IMR-90 (cell line): ENCODE results near the gene AKR1D1. TPM values are rescaled to one million over a fixed set of nuclear protein-coding genes. Genes with fewer than 3 reads are reported as not detected.

Source experiments
- ATAC-seq: fragments of 200-7000 bp; cut with Tn5 transposase; 2 replicates; pipeline ENCODE4 v1.9.1; 2020; ENCODE audit warnings: low read depth, mild to moderate bottlenecking, moderate library complexity
- BruUV-seq: library from RNA; stranded (reverse); fragments of 400-500 nt; replicated peaks from 2 replicates; lab custom pipeline; 2021; lab: Mats Ljungman, UMichigan
- CTCF ChIA-PET: fragments of 300-600 bp; formaldehyde crosslinking; extraction: SDS; loops from one replicate; lab custom pipeline; 2021; ENCODE audit warnings: antibody characterized with exemption; lab: Yijun Ruan, JAX
- POLR2A ChIA-PET: fragments of 300-600 bp; sonication (Branson Sonifier 250); formaldehyde crosslinking; loops from one replicate; lab custom pipeline; 2022; ENCODE audit warnings: antibody characterized with exemption; ENCODE audit not compliant: unreplicated experiment; lab: Charles Lee
- DNase-seq: peaks from one replicate; pipeline ENCODE4 v3.0.0; 2013
- H2AFZ ChIP-seq: replicated peaks from 2 replicates; pipeline ENCODE3; 2013; ENCODE audit warnings: low read length, mild to moderate bottlenecking; ENCODE audit not compliant: poor library complexity
- H2AK5ac ChIP-seq: 2 replicates; pipeline ENCODE4 v1.6.1; 2013; ENCODE audit warnings: low read depth, low read length, inconsistent platforms
- H2AK9ac ChIP-seq: replicated peaks from 2 replicates; pipeline ENCODE3; 2013; ENCODE audit warnings: mild to moderate bottlenecking, low read depth, low read length, moderate library complexity; ENCODE audit not compliant: poor library complexity
- H2BK120ac ChIP-seq: 2 replicates; pipeline ENCODE4 v1.6.1; 2013; ENCODE audit warnings: low read depth, low read length, inconsistent platforms
- H2BK15ac ChIP-seq: 3 replicates; pipeline ENCODE4 v1.6.1; 2013; ENCODE audit warnings: low read depth, low read length, inconsistent platforms
- H2BK20ac ChIP-seq: 2 replicates; pipeline ENCODE4 v1.6.1; 2013; ENCODE audit warnings: low read depth, mild to moderate bottlenecking, inconsistent platforms, low read length, moderate library complexity
- H2BK5ac ChIP-seq: 2 replicates; pipeline ENCODE4 v1.6.1; 2013; ENCODE audit warnings: mild to moderate bottlenecking, low read depth, low read length, inconsistent platforms; ENCODE audit not compliant: poor library complexity, severe bottlenecking
- H3K14ac ChIP-seq: replicated peaks from 2 replicates; pipeline ENCODE4 v1.6.1; 2013; ENCODE audit warnings: low read depth, low read length, inconsistent platforms
- H3K18ac ChIP-seq: 2 replicates; pipeline ENCODE4 v1.6.1; 2013; ENCODE audit warnings: low read depth, low read length, control low read depth
- H3K23ac ChIP-seq: 2 replicates; pipeline ENCODE4 v1.6.1; 2013; ENCODE audit warnings: low read depth, low read length, inconsistent platforms
- H3K27ac ChIP-seq: 2 replicates; pipeline ENCODE4 v1.5.1; 2013; ENCODE audit warnings: mild to moderate bottlenecking, control low read depth, low read length; ENCODE audit not compliant: insufficient read depth
- H3K27me3 ChIP-seq: 2 replicates; pipeline ENCODE4 v1.6.1; 2013; ENCODE audit warnings: low read length; ENCODE audit not compliant: control insufficient read depth, insufficient read depth
- H3K36me3 ChIP-seq: 2 replicates; pipeline ENCODE4 v1.6.1; 2013; ENCODE audit warnings: low read length, mixed read lengths; ENCODE audit not compliant: control insufficient read depth, insufficient read depth
- H3K4ac ChIP-seq: 2 replicates; pipeline ENCODE4 v1.6.1; 2013; ENCODE audit warnings: low read depth, low read length, inconsistent platforms
- H3K4me1 ChIP-seq: 2 replicates; pipeline ENCODE4 v1.6.1; 2013; ENCODE audit warnings: low read length, mixed read lengths; ENCODE audit not compliant: control insufficient read depth, insufficient read depth
- H3K4me2 ChIP-seq: 2 replicates; pipeline ENCODE4 v1.6.1; 2013; ENCODE audit warnings: low read depth, mild to moderate bottlenecking, control low read depth, low read length, moderate library complexity
- H3K4me3 ChIP-seq: 2 replicates; pipeline ENCODE4 v1.5.1; 2013; ENCODE audit warnings: low read depth, mild to moderate bottlenecking, control low read depth, low read length, moderate library complexity; ENCODE audit not compliant: insufficient read depth
- H3K56ac ChIP-seq: 2 replicates; pipeline ENCODE4 v1.6.1; 2013; ENCODE audit warnings: low read length, inconsistent platforms; ENCODE audit not compliant: insufficient read depth; ENCODE audit errors: extremely low read depth
- H3K79me1 ChIP-seq, 2 experiments: 2 replicates each; pipeline ENCODE4 v1.6.1; 2013; ENCODE audit warnings: low read length in 2 of 2, inconsistent platforms in 1 of 2, low read depth in 1 of 2
- H3K9ac ChIP-seq: 2 replicates; pipeline ENCODE4 v1.6.1; 2013; ENCODE audit warnings: low read depth, low read length, control low read depth
- H3K9me1 ChIP-seq: 2 replicates; pipeline ENCODE4 v1.6.1; 2013; ENCODE audit warnings: low read length, inconsistent platforms; ENCODE audit not compliant: insufficient read depth
- H3K9me3 ChIP-seq: 2 replicates; pipeline ENCODE4 v1.6.1; 2013; ENCODE audit warnings: low read length; ENCODE audit not compliant: control insufficient read depth, insufficient read depth
- H4K20me1 ChIP-seq: 2 replicates; pipeline ENCODE4 v1.6.1; 2013; ENCODE audit warnings: low read length, inconsistent platforms; ENCODE audit not compliant: insufficient read depth
- H4K5ac ChIP-seq: 2 replicates; pipeline ENCODE4 v1.6.1; 2013; ENCODE audit warnings: mild to moderate bottlenecking, low read depth, low read length, control low read depth
- H4K8ac ChIP-seq, 2 experiments: 2 replicates each; pipeline ENCODE4 v1.6.1; 2013; ENCODE audit warnings: low read depth in 2 of 2, low read length in 2 of 2, control low read depth in 1 of 2, inconsistent platforms in 1 of 2
- H4K91ac ChIP-seq: 2 replicates; pipeline ENCODE4 v1.6.1; 2013; ENCODE audit warnings: low read depth, low read length, inconsistent platforms; ENCODE audit not compliant: insufficient read depth
- BHLHE40 ChIP-seq: fragments of 150-350 bp; IDR thresholded peaks from 2 replicates; pipeline ENCODE4 v1.6.1; 2016; ENCODE audit warnings: mild to moderate bottlenecking, low read depth, low read length
- CEBPB ChIP-seq: IDR thresholded peaks from 2 replicates; pipeline ENCODE4 v1.6.1; 2012; ENCODE audit warnings: low read depth, low read length, improper control_type of control experiment
- CHD1 ChIP-seq: IDR thresholded peaks from 2 replicates; pipeline ENCODE4 v1.6.1; 2012; ENCODE audit warnings: low read depth, low read length, improper control_type of control experiment
- CTCF ChIP-seq: conservative IDR thresholded peaks from 2 replicates; pipeline ENCODE4 v1.5.1; 2012; ENCODE audit warnings: mild to moderate bottlenecking, low read depth, low read length, improper control_type of control experiment
- ELK1 ChIP-seq: fragments of 150-350 bp; IDR thresholded peaks from 2 replicates; pipeline ENCODE4 v1.6.1; 2016; ENCODE audit warnings: low read depth, mild to moderate bottlenecking, low read length, moderate library complexity, borderline replicate concordance
- FOS ChIP-seq: fragments of 150-350 bp; IDR thresholded peaks from 2 replicates; pipeline ENCODE4 v1.6.1; 2016; ENCODE audit warnings: low read depth, low read length
- MAFK ChIP-seq: IDR thresholded peaks from 2 replicates; pipeline ENCODE4 v1.6.1; 2012; ENCODE audit warnings: low read depth, low read length, improper control_type of control experiment
- MAZ ChIP-seq: IDR thresholded peaks from 2 replicates; pipeline ENCODE4 v1.6.1; 2012; ENCODE audit warnings: low read depth, mild to moderate bottlenecking, low read length, improper control_type of control experiment, moderate library complexity, borderline replicate concordance
- MXI1 ChIP-seq: IDR thresholded peaks from 2 replicates; pipeline ENCODE4 v1.6.1; 2012; ENCODE audit warnings: low read depth, mild to moderate bottlenecking, low read length, moderate library complexity, borderline replicate concordance
- NFE2L2 ChIP-seq: fragments of 150-350 bp; IDR thresholded peaks from 2 replicates; pipeline ENCODE4 v1.6.1; 2016; ENCODE audit warnings: low read depth, mild to moderate bottlenecking, low read length
- POLR2A ChIP-seq: IDR thresholded peaks from 2 replicates; pipeline ENCODE4 v1.6.1; 2012; ENCODE audit warnings: mild to moderate bottlenecking, low read depth, low read length
- RAD21 ChIP-seq: IDR thresholded peaks from 2 replicates; pipeline ENCODE4 v1.6.1; 2012; ENCODE audit warnings: low read length, improper control_type of control experiment
- RCOR1 ChIP-seq: IDR thresholded peaks from 2 replicates; pipeline ENCODE4 v1.6.1; 2012; ENCODE audit warnings: mild to moderate bottlenecking, low read length, improper control_type of control experiment; ENCODE audit not compliant: insufficient replicate concordance
- RFX5 ChIP-seq: IDR thresholded peaks from 2 replicates; pipeline ENCODE4 v1.8.0; 2012; ENCODE audit warnings: low read depth, mild to moderate bottlenecking, low read length, moderate library complexity
- SMC3 ChIP-seq: fragments of 150-350 bp; IDR thresholded peaks from 2 replicates; pipeline ENCODE4 v1.6.1; 2016; ENCODE audit warnings: low read depth, mild to moderate bottlenecking, antibody characterized with exemption, low read length, moderate library complexity
- USF2 ChIP-seq: fragments of 150-350 bp; IDR thresholded peaks from 2 replicates; pipeline ENCODE4 v1.6.1; 2017; ENCODE audit warnings: mild to moderate bottlenecking, antibody characterized with exemption, low read length, low read depth
- WGBS, 2 experiments: methylation state at CpG; one replicate each; pipeline versions ENCODE4 v1.1.5 to v1.1.7; 2013; ENCODE audit warnings: missing lambda C conversion rate in 2 of 2; ENCODE audit not compliant: insufficient read length in 1 of 2; ENCODE audit errors: extremely low coverage in 2 of 2; 5-methylcytosine and 5-hydroxymethylcytosine counted together
- dilution Hi-C: fragments of 300-500 bp; cut with HindIII; formaldehyde crosslinking; loops from one replicate; pipeline ENCODE4 v1.14.3; 2018; ENCODE audit warnings: low sequenced_read_pairs; ENCODE audit not compliant: unreplicated experiment
- in situ Hi-C: fragments of 300-500 bp; cut with MboI; formaldehyde crosslinking; loops from 3 replicates; pipeline ENCODE4 v1.14.3; 2019; ENCODE audit warnings: low sequenced_read_pairs, inconsistent platforms, mixed read lengths
- intact Hi-C: fragments of 100-400 bp; cut with micrococcal nuclease; formaldehyde crosslinking; loops from 2 replicates; pipeline ENCODE4 v1.10.0; 2022
- polyA plus RNA-seq, 3 experiments: library from polyadenylated mRNA; depleted of rRNA; stranded (reverse); fragments of >200 nt; gene quantifications; 2 replicates each; pipeline ENCODE4 v1.2.3, GENCODE V29; 2012; ENCODE audit warnings: low replicate concordance in 1 of 3
- total RNA-seq: library from RNA; depleted of rRNA; stranded (reverse); fragments of >200 nt; gene quantifications from 2 replicates; pipeline ENCODE4 v1.2.3, GENCODE V29; 2012

Gene AKR1D1
- total and polyA plus RNA-seq, 2 of the 4 experiments (the other 2 are of a cell fraction) = not detected

- no peaks in the 10 kb centered on the region for H3K4me1 ChIP-seq
- H3K36me3 ChIP-seq = no peaks in the 10 kb centered on the region
- no CpG with 5 or more reads among the region's 3 CpGs for WGBS, 2 experiments
- no peak overlapping the region for H2AFZ ChIP-seq
- no peak overlapping the region for H3K9ac ChIP-seq
- DNase-seq = no peak
- no peak overlapping the region for H3K18ac ChIP-seq
- no peak overlapping the region for H2BK120ac ChIP-seq
- no TSS peak for BruUV-seq
- intact Hi-C loops = no loop called here
- no peak overlapping the region for H4K5ac ChIP-seq
- no peak overlapping the region for H4K91ac ChIP-seq
- H2BK5ac ChIP-seq = no peak overlapping the region
- dilution Hi-C loops = no loop called here
- no peak overlapping the region for H3K23ac ChIP-seq
- no peak overlapping the region for H2AK5ac ChIP-seq
- H2AK9ac ChIP-seq = no peak overlapping the region
- H3K9me3 ChIP-seq = no peaks in the 10 kb centered on the region
- H3K4ac ChIP-seq = no peak overlapping the region
- no peaks in the 10 kb centered on the region; the same call in 1 of the 2 replicates for H3K27me3 ChIP-seq
- CTCF ChIA-PET = no interaction called here
- H3K79me1 ChIP-seq = no peaks in the 10 kb centered on the region
- no peak overlapping the region for H2BK15ac ChIP-seq
- ATAC-seq = no peak
- no peaks in the 10 kb centered on the region for H4K20me1 ChIP-seq
- no peak overlapping the region for H3K14ac ChIP-seq
- no peak for TF ChIP-seq ELK1
- TF ChIP-seq CTCF = no peak
- TF ChIP-seq POLR2A = no peak
- no peak for TF ChIP-seq MXI1
- no peak for TF ChIP-seq RFX5
- no peak for TF ChIP-seq FOS
- TF ChIP-seq RCOR1 = no peak
- no peak for TF ChIP-seq SMC3
- TF ChIP-seq NFE2L2 = no peak
- TF ChIP-seq USF2 = no peak
- no peak for TF ChIP-seq CEBPB
- no peak for TF ChIP-seq BHLHE40
- TF ChIP-seq MAZ = no peak
- TF ChIP-seq CHD1 = no peak
- no peak for TF ChIP-seq MAFK
- TF ChIP-seq RAD21 = no peak
- no peaks in the 10 kb centered on the region for H3K9me1 ChIP-seq
- no peak overlapping the region for H2BK20ac ChIP-seq
- H3K56ac ChIP-seq = no peak overlapping the region
- H3K27ac ChIP-seq = no peak overlapping the region
- H4K8ac ChIP-seq = no peak overlapping the region
- in situ Hi-C loops = no loop called here
- POLR2A ChIA-PET = no interaction called here
- no peak overlapping the region for H3K4me3 ChIP-seq
- H3K4me2 ChIP-seq = no peak overlapping the region
Measured at GRCh38 chr7:138052696-138053095, 23.6 kb upstream of the AKR1D1 start.
